Dermis microvascular lymphatic vessel endothelial cell (primary cell): ENCODE data around the gene SH3BP5L. TPM values are rescaled to one million over a fixed set of nuclear protein-coding genes. Genes with fewer than 3 reads are reported as not detected.

Experiments
- DNase-seq, 2 donors: peaks; one replicate each; pipeline versions ENCODE4 v3.0.0 to v3.0.0-alpha.2; 2010; ENCODE audit warnings: low read depth in 2 of 2
- total RNA-seq: library from RNA; depleted of rRNA; stranded (reverse); fragments of >200 nt; gene quantifications from 2 replicates; pipeline ENCODE4 v1.2.1, GENCODE V29; 2014

SH3BP5L gene
- total RNA-seq, 1 donor from 2014 or later = 17.6 TPM

DNA sequence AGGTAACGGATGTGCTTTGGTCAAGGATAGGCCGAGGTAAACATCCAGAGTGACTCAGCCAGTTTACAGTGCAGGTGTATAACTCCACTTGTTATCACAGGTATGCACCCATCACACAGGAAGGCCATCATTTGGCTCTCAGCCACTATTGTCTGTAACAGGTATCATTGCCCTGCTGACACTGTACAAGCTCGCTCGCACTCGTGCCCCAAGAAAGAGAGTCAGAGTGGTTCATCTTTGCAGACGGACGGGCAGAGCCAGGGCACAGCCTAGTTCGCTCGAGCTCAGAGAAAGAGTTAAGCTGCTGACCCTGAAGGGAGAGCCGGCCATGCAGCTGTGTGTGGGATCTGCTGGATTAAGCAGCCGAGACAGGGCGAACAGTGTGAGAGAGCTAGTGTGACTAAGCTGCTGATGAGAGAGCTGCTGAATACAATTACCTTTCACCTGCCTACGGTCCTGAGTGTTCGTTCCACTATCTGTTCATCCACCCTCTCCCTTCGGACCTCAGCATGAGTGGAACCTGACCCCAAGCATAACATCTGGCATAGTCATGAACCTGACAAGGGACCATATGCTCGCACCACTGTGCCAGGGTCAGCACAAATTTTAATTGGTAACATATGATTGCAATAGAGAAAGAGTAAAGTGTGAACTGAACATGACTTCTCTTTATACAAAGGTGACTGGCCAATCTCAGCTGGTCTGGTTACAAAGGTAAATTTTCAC, 43.1 kb downstream of the SH3BP5L start:
- no peak for DNase-seq

DNA sequence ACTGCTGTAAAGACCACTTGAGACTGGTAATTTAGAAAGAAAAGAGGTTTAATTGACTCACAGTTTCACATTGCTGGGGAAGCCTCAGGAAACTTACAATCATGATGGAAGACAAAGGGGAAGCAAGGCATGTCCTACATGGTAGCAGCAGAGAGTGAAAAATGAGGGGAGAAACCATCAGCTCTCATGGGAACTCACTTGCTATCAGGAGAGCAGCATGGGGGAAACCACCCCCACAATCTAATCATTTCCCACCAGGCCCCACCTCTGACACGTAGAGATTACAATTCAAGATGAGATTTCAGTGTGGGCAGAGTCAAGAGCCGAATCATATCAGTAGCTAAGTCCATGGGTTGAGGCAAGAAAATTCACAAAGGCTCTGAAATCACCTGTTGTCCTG, 46.4 kb downstream of the SH3BP5L start:
- no peak for DNase-seq

DNA sequence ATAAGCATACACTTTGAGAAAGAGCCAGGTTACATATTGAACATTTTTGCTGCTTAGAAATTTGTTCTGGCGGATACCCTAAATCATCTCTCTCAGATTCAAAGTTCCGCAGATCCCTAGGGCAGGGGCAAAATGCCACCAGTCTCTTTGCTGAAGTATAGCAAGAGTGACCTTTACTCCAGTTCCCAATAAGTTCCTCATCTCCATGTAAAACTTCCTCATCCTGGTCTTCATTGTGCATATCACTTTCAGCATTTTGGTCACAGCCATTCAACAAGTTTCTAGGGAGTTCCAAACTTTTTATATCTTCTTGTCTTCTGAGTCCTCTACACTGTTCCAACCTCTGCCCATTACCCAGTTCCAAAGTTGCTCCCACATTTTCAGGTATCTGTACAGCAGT, 46.8 kb downstream of the SH3BP5L start:
- DNase-seq = no peak

DNA sequence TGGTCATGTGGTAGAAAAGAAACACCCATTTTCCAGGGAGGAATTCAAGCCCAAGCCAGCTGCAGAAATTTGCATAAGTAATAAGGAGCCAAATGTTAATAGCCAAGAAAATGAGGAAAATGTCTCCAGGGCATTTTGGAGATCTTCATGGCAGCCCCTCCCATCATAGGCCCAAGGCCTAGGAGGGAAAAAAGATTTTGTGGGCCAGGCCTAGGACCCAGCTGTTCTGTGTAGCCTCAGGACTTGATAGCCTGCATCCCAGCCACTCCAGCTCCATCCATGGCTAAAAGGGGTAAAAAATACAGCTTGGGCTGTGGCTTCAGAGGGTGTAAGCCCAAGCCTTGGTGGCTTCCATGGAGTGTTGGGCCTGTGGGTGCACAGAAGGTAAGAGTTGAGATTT, 48.7 kb downstream of the SH3BP5L start:
- DNase-seq = no peak

DNA sequence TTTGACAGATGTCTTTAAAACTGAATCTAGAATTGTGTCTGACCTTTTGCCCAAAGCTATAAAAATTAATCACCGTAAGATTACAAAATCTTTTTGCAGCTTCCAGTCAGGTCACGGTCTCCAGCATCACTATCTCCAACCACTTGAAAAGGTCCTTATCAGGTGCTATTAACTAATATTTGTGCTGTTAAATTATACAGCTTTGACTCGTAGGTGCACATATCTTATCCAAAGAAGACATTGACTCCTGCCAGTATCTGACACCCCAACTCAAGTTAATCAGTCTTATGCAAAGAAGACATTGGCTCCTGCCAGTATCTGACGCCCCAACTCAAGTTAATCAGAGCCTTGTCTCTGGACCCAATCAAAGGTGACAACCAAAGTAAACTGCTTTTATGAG, 50.3 kb downstream of the SH3BP5L start:
- no peak for DNase-seq

Other genes starting within 250 kb of the SH3BP5L start
- not detected in 2 replicates for gene OR2T10, start 228.2 kb downstream of the SH3BP5L start, total RNA-seq
- not detected in 2 replicates for gene OR2T11, start 190.8 kb downstream of the SH3BP5L start, total RNA-seq
- not detected in 2 replicates for gene OR2T35, start 180.6 kb downstream of the SH3BP5L start, total RNA-seq
- gene OR2T27, start 170.4 kb downstream of the SH3BP5L start, total RNA-seq = not detected in 2 replicates
- gene OR14I1, start 123.1 kb downstream of the SH3BP5L start, total RNA-seq = not detected in 2 replicates
- gene LYPD8, start 70.2 kb downstream of the SH3BP5L start, total RNA-seq = not detected in 2 replicates
- 15.9 and 22.9 TPM in 2 replicates for gene ZNF672, start 12.3 kb upstream of the SH3BP5L start, total RNA-seq
- gene ZNF692, start 33.2 kb upstream of the SH3BP5L start, total RNA-seq = 5.0 and 6.6 TPM in 2 replicates
- gene PGBD2, start 80.3 kb upstream of the SH3BP5L start, total RNA-seq = 5.9 and 7.5 TPM in 2 replicates